Activated CD8-positive, alpha-beta memory T cell treated with anti-CD3 and anti-CD28 coated beads for 36 hours (primary cell): Measurements from ENCODE around the gene COL5A2. TPM values are rescaled to one million over a fixed set of nuclear protein-coding genes. Genes with fewer than 3 reads are reported as not detected.

Experiments used
- CTCF ChIA-PET: fragments of 350-600 bp; sonication (Branson Sonifier 250); formaldehyde crosslinking; loops from one replicate; lab custom pipeline; 2021; ENCODE audit warnings: antibody characterized with exemption; lab: Charles Lee
- POLR2A ChIA-PET: fragments of 350-600 bp; sonication (Branson Sonifier 250); formaldehyde crosslinking; loops from one replicate; lab custom pipeline; 2021; ENCODE audit warnings: antibody characterized with exemption; lab: Charles Lee
- total RNA-seq, 2 experiments: library from RNA; stranded (reverse); gene quantifications; one replicate each; pipeline ENCODE4 v1.2.3, GENCODE V29; 2021

COL5A2 gene
- total RNA-seq, 2 experiments from 2014 or later, result 1.4 to 1.5 TPM

DNA sequence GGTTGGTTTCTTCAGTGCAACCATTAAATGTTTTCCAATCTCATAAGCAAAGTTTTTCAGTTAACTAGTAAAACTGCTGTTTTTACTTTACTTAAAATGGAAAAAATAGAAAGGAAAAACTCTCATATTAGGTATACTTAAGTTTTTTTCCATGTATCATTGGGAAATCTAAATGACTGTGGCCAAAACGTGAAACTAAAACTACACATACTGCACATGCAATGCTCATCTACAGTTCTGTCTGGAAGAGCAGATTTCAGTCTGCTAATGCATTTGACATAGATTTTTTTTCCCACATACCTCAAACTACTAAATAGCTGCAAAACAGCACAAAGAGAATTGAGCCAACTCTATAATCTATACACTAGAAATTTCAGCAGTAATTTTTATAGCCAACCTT is 62.6 kb downstream of the COL5A2 start:
- CTCF ChIA-PET, result interaction anchor here (0.8 kb wide), 1 partner anchor 592 kb away, joined by 3 read pairs; no protein-coding TSS in a partner anchor

DNA sequence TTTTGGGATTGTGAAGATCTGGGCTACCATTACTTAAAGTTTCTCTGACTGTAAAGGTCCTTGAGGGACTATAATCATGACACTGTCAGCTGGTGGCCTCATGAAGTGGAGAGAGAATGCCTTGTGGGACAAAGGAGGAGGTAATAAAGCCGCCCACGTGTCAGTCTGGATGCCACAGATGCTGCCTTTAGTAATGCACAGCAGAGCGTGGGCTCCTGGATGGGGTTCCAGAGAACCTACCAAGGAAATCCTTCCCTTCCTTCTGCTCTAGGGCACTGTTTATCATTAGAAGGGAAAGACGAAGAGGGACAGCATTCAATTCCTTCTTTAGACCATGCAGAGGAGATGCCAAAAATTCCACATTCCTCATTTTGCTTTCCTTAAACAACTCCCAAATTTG is 63.5 kb downstream of the COL5A2 start:
- ChIA-PET POLR2A (no interaction called here), CTCF (no interaction called here)

More for the DNA sequence above, 62.6 kb downstream of the COL5A2 start:
- POLR2A ChIA-PET, result no interaction called here

DNA sequence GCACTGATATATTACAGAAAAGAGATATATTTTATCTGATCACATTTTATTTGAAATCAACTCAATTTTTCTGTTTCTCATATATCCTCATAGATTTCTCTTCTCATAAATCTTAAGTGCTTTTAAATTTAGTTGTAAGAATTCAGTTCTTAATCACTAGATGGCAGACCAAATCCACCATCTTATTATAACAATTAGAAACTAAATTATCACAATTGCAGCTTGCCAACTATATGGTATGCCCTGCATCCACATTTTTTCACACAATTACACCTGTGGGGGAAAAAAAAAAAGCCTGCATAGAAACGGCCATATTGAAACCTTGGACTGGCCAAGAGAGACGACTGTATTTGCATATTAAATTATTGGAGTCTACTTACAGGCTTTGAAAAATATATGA is 64.4 kb downstream of the COL5A2 start:
- CTCF ChIA-PET, result no interaction called here

GRCh38 chr2:189113963-189114362 is 65.6 kb downstream of the COL5A2 start:
- ChIA-PET POLR2A (interaction anchor here (0.6 kb wide), 1 partner anchor 406 kb away, joined by 4 read pairs; no protein-coding TSS in a partner anchor), CTCF (interaction anchor here (0.6 kb wide), 1 partner anchor 17 kb away, joined by 3 read pairs; no protein-coding TSS in a partner anchor)

More for the DNA sequence above, 64.4 kb downstream of the COL5A2 start:
- POLR2A ChIA-PET, result no interaction called here

- ChIA-PET CTCF (no interaction called here), POLR2A (interaction anchor here (0.6 kb wide), 1 partner anchor 679 kb away, joined by 3 read pairs; no protein-coding TSS in a partner anchor)
These were observed 68.4 kb downstream of the COL5A2 start for GRCh38 chr2:189111063-189111715.

DNA sequence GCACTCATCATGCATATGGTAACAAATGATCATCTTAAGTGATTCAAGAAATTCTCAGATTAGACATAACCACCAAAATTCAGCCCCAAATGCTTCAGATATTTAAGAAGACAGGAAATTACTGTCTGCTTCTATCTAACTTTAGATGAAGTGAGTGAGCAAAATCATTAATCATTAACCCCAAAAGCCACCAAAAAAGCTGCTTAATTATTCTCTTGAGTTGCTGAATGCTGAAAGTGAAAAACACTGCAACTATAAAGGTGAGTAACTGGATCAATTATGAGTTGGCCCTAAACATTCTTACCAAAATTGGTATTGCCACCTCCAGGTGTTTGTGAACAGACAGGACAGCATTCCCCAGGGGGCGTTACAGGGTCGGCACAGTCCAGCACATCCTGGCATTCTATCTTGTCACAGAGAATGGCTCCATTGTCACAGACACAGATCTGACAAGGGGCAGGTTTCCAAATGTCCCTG is 69.6 kb downstream of the COL5A2 start:
- POLR2A ChIA-PET, result no interaction called here

DNA sequence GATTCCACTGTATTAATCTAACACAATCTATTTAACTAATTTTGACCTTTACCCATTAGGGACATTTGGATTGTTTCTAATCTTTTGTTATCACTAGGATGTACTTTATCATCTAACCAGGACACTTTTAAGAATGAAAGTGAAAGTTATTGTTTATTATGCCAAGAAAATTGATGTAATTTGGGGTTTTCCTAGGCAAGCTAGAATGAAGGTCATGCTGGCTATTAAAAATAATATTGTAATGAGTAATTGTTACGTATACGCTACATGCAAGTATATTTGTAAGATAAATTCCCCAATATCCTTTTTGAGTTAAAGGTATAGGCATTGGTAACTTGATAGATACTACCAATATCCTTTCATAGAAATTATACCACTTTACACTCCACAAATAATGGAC is 74.6 kb downstream of the COL5A2 start:
- CTCF ChIA-PET, result no interaction called here
- POLR2A ChIA-PET, result no interaction called here

More for the DNA sequence above, 69.6 kb downstream of the COL5A2 start:
- CTCF ChIA-PET, result no interaction called here

DNA sequence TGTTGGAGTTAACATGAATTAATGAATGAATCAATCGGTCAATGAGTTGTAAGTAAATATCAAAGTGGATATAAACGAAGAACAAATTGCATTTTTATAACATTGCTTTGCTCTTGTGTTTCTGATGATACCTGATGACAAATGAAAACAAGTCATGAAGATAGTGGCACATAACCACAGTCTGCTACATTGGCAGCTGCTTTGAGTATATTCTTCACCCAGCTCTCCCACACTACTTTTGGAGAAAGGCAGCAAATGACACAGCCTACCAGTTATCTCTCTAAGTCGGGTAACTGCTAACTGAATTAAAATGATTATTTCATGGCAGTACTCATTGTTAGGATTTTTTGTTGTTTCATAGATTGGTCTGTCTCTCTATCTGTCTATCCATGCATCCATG is 76.8 kb downstream of the COL5A2 start:
- POLR2A ChIA-PET, result no interaction called here
- CTCF ChIA-PET, result no interaction called here

GRCh38 chr2:189097934-189098333 is 81.6 kb downstream of the COL5A2 start:
- POLR2A ChIA-PET, result no interaction called here
- CTCF ChIA-PET, result no interaction called here

GRCh38 chr2:189096769-189097447 is 82.7 kb downstream of the COL5A2 start:
- POLR2A ChIA-PET, result no interaction called here
- CTCF ChIA-PET, result interaction anchor here (0.7 kb wide), 1 partner anchor 17 kb away, joined by 3 read pairs; no protein-coding TSS in a partner anchor

DNA sequence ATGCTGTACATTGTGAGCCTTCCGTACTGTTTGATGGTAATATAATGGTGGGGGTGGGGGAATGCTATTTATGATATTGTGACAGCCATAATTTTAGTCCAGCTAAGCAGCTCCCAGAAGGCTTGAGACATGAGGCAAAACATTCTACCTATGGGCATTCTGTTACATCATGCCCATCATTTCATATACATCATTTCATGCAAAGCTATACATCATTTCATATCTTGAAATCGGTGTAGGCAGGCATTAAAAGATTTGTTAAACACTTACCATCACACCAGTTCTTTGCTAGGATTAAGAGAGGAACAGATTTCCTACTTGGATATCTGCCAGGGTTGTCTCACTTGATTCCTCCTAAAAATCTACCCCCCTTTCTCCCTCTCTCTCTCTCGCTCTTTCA is 84.5 kb downstream of the COL5A2 start:
- POLR2A ChIA-PET, result no interaction called here
- CTCF ChIA-PET, result interaction anchor here (1.3 kb wide), 1 partner anchor 318 kb away, joined by 3 read pairs; no protein-coding TSS in a partner anchor

DNA sequence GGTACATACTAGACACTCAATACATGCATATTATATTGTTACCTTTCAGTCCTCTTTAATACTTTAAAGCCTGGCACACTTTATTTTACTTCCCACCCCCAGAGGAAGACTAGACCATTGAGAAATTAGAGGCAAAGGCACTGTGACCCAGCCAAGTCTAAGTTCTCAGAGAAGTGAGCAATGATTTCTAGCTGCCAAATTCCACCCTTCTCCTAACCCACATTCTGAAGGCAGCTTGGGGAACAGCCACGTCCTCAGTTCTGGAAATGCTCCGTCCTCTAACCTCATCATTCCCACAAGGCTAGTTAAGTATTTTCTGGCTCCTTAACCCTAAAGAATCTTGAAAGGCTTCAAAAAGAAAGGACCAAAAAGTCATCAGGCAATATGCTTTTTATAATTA is 86.6 kb downstream of the COL5A2 start:
- POLR2A ChIA-PET, result no interaction called here
- CTCF ChIA-PET, result no interaction called here

DNA sequence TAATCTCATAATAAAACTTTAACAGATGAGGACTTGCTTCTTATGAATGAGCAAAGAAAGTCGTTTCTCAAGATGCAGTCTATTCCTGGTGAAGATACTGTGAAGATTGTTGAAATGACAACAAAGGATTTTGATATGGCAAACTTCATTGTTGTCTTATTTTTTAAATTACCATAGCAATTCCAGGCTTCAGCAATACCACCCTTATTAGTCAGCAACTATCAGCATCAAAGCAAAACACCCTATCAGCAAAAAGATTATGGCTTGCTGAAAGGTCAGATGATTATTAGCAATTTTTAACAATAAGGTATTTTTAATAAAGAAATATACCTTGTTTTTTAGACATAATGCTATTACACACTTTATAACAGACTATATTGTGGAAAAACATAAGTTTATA is 88.3 kb downstream of the COL5A2 start:
- ChIA-PET POLR2A (no interaction called here), CTCF (no interaction called here)

GRCh38 chr2:189088591-189089205 is 90.9 kb downstream of the COL5A2 start:
- POLR2A ChIA-PET, result no interaction called here
- CTCF ChIA-PET, result no interaction called here

DNA sequence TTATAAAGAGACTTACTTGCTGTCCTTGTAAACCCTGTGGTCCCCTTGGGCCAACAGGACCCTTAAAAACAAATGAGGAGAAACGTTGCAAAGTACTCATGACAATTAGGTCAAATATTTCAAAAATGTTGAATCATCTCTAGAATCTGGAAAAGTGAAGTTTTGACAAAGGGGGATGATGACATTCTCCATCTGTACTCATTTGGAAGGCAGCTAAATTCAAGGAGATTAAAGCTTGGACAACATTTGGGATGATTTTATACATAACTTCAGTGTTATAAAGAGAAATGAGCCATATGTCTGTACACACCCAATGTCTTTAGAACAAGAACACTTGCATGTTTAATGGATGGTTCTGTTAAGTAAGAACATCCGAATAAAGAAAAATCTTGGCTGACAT is 92.9 kb downstream of the COL5A2 start:
- POLR2A ChIA-PET, result no interaction called here
- CTCF ChIA-PET, result no interaction called here

DNA sequence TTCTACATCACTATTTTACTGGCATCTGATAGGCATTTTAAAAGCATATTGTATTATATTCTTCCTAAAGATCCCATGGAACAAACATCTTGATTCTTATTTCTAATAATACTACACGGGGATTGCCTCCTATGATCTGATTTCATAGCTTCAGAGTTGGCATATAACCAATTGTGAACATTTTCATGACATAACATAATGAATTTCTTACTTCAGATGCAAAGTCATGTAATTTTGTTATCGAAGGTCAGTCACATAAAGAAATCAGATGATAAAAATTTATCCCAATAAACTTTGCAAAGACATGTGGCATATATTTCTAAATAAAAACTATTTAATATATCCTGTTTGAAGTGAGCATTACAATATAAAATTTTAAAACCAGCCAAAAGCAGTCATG is 93.3 kb downstream of the COL5A2 start:
- ChIA-PET CTCF (no interaction called here), POLR2A (no interaction called here)

DNA sequence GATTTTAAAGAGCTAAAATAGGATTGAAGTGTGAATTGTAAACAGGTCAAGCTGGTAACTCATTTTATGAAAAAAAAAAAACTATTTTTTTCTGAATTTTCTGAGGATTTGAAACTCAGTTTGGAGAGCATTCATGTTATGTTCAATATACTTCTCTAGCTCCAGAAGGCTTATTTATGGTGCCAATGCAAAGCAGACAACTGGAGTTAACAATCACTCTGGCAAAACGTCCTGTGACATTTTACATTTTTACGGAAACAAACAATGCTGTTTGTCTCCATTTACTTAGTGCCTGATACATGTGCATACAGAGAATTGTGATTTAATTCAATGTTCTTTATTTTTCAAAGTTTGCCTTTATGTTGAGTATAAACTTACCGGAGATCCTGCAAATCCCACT is 96.0 kb downstream of the COL5A2 start:
- ChIA-PET CTCF (no interaction called here), POLR2A (interaction anchor here (0.6 kb wide), 1 partner anchor 584 kb away, joined by 3 read pairs; no protein-coding TSS in a partner anchor)

DNA sequence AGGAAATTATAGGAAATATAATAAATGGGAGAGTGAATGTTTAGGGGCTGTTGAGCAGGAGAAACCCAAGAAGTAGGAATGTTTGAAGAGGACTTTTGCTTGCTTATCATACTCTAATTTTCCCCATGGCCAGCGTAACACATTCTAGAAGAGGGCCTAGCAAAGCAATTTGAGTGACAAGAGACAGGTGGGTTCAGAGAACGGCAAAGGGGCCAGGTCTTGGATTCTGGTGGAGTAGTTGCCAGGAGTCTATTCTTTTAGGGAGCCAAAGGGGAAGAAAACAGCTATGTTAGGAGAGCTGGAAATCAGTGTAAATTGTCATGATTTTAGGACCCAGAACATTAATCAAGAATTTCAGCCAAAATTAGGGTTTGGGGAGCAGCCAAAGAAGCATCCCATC is 96.5 kb downstream of the COL5A2 start:
- ChIA-PET CTCF (no interaction called here), POLR2A (interaction anchor here (0.6 kb wide), 1 partner anchor 585 kb away, joined by 3 read pairs; no protein-coding TSS in a partner anchor)

DNA sequence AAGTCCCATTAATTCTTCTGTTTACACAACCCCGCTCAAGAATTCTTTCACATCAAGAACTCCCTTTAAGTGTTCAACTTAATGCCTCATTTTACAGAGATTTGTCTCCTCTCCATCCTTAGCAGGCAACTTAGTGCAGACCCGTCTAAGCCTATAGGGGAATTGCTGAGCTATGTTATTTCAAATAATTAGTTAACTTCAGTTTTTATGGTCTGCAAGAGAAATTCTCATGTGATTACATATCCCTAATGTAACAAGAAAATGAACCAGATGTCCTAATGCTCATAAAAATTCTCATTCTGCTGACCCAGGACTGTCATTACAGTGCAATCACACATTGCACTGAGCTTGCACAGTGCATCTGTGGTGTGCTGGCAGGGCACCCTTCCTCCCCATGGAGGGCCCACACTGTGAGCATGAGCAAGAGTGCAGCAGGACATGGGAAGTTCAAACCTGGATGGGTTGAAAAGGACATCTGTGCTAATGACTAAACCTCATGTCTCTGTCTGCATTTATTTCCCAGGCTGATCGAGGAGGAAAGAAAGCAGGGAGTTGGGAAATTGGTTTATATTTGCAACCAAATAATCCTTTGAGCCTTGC is 97.1 kb downstream of the COL5A2 start:
- ChIA-PET POLR2A (no interaction called here), CTCF (no interaction called here)

- ChIA-PET POLR2A (no interaction called here), CTCF (no interaction called here)
These were observed 103.0 kb downstream of the COL5A2 start for GRCh38 chr2:189076572-189076971.
